ENCODE measurements around the gene CXCL14. TPM values are rescaled to one million over a fixed set of nuclear protein-coding genes. Genes with fewer than 3 reads are reported as not detected.
A peak's percentile ranks its signal among the peaks of the same experiment; 100 is the strongest.

The CXCL14 gene
- total RNA-seq, 1 donor from 2014 or later = 179 TPM

DNA sequence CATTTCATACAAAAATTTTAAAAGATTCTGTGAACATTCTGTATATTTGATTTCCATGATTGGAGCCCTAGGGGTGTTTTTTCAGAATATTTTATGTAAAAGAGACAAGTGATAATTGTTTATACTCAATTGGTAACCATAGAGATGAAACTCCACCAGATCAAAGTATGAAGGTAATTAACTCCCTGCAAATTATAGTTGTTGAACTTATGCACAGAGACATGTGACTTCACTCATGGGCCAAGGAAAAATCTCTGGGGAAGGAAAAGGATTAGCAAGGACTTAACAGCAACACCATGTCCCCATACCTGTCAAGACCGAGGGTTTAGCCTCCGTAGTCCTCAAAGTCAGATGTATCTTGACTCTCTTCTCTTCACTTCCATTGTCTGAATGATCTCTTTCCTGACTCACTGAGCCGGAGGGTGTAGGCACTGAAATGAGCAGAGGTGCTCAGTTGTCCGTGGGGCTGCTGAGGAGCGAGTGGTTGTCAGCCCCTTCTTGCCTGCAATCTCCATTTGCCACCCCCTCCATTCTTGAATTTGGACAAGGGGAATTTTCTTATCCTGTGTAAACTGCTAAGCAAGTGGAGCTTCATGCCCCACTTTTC is 17.5 kb upstream of the CXCL14 start:
- peak; percentile 64 for ATAC-seq

- no peak for ATAC-seq
Measured at GRCh38 chr5:135594416-135594960, 15.7 kb upstream of the CXCL14 start.

- ATAC-seq = no peak
Measured at GRCh38 chr5:135593886-135594285, 15.1 kb upstream of the CXCL14 start.

- no peak for ATAC-seq
Measured at GRCh38 chr5:135593141-135593540, 14.3 kb upstream of the CXCL14 start.

DNA sequence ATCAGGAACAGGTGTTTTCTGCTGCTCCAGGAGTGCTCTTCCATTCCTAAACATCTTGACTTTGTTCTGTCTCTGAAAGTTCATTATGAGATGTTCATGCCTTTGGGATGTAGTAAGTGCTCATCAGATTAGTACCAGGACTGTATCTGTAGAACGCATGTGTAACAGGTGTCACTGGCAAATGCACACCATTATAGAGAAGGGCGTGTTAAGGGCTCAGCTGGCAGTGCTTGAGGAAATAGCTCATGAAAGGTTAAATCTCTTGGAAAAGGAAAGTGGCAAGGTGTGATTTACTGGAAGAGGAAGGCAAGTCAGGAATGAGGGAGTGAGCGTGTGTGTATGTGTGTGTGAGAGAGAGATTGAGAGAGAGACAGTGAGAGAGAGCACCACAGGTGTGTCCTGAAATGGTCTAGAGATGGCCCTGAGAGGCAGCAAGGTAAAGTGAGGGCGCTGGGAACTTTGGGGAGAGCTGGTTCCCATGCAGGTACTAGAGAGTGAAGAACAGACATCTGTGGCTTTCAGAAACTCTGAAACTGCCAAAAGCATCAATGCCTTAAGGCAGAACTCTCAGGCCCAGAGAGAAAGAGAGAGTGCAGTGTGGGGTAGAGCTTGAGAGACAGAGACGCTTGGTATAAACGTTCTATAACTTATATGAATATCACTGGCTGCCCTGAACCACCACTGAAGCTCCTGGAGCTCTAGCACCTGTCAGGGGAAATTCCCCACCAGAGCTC is 13.7 kb upstream of the CXCL14 start:
- no peak for ATAC-seq

DNA sequence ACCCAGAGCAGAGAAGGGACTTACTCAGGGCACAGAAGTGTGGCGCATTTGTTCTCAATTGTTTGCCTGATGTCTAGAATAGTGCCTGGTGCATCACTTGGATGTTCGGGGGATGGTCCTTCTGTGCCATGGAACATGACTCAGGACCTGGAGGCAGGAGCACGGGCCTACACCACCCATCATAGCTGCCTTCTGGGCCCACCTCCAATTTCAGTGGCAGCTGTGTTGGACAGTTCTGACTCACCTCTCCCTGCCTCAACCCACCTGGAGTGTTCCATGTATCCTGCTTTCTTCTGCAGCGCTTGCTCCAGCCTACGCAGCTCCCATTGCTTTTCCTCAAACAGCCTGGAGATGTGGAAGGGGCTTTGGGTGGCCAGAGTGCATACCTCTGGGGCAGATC is 12.5 kb upstream of the CXCL14 start:
- peak; percentile 57 for ATAC-seq

DNA sequence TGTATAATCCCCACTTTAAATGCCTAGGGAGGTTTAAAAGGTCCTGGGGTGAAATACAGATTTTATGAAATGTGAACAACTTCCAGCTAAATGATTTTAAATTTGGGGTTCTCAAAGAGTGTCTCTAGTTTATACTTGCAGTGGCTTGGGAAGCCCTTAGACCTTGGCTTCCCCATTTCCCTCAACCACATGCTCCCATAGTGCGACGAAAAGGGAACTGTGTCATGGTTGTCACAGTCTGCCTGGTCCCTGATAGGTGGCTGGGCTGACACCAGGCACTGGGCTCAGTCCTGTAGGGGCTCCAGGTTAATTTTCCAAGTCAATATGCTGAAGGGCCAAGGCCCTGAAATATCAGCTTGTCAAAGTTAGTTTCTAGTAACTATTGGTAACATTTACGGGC is 10.4 kb upstream of the CXCL14 start:
- ATAC-seq = no peak

DNA sequence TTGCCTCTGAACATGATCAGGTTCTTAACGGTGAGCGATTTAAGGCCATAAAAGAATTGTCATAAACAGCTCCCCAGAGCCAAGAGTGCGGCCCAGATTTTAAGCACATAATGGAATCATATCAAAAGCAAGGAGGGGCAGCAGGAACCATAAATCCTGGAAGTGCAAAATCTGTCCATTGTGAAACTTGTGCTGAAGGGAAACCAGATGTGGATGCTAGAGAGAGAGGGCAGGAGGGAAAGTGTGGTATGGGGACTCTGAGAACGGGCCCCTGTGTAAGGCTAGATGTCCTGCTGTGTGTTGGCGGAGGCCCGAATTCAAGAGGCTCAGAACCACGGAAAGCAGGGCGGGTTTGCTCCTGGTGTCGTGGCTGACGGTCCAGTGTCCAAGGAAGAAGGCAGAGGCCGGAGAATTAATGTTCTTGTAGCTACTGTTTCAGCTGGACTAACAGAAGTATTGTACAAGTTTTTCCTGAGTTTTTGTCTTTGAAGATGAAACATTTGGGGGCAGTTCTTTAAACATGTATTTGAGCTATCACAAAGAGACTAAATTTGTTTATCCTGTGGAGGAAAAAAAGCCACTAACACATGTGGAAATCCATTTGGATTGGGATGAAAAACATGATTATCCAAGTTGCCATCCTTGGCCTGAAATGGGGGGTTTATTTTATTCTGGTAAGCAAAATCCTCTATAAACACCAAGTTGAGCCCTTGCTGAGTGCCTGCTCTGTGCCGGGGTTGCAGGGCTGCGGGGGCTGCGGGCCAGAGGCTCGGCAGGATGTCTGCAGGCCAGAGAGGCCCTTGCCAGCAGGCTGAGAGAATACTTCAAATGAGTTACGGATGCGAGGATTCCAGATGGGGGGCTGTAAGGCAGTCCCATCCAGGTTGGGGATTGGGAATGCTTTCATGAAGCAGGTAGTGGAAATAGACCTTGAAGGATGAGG is 9.2 kb upstream of the CXCL14 start:
- no peak for ATAC-seq

- no peak for ATAC-seq
Measured at GRCh38 chr5:135584918-135585317, 6.1 kb upstream of the CXCL14 start.

- no peak for ATAC-seq
Measured at GRCh38 chr5:135584276-135584675, 5.5 kb upstream of the CXCL14 start.

DNA sequence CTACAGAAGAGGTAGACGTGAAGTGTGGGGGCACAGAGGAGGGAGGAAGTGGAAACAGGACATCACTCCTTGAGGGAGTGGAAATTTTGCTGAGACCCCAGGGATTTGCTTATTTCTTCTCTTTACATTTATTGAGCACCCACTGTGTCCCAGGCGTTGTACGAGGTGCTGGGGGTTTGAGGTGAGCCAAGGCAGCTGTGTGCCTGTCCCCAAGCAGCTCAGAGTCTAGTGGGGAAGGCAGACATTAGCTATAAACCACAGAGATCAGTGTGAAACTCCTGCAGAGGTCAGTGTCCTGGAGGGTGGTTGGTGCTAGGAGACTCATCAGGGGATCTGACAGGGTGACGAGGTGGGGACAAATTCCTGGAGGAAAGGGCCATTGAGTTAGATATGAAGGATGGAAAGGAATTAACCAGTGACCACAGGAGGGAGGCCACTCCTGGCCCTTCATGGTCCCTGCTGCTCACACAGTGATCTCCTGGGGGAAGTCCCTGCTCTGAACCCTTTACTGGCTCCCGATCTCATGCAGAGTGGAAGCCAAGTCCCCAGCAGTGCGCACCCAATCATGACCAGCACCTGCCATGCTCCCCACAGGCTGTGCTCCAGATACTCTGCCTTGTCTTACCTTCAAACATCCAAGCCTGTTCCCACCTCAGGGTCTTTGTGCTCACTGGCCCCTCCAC is 3.4 kb upstream of the CXCL14 start:
- ATAC-seq = no peak

- no peak for ATAC-seq
Measured at GRCh38 chr5:135578305-135578684, 496 bp downstream of the CXCL14 start.

DNA sequence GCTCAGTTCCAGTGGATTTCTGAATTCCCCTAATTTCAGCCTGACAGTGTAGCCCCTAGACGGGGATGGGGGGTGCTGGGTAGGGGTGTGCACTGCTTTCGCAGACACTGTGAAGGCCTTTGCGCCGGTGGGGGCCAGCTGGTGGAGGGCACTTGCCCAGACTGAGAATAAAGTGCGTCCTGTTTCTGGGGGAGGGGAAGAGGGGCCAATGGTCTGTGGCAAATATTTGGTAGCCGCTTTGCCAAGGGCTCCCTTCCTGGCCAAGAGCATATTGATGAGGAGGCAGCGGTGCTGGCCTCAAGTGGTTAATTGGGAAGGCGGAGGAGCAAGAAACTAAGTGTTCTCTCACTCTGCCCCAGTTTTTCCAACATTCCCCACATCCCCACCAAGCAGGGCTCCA is 1.4 kb downstream of the CXCL14 start:
- no peak for ATAC-seq

- ATAC-seq = no peak
Measured at GRCh38 chr5:135576075-135576599, 2.7 kb downstream of the CXCL14 start.

DNA sequence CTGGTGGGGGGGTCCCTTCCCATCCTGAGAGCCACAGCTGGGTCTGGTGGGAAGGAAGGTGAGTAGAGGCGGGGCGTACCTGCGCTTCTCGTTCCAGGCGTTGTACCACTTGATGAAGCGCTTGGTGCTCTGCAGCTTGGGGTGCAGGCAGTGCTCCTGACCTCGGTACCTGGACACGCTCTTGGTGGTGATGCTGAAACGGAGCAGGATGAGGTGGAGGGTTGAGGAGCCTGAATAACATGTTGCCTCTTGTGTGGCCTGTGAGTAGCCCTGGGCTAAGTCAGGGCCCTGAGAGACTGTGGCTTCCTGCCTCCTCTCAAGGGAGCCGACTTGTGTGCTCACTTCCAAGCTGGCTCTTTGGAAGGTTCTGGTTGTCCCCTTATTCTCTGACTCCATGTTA is 4.3 kb downstream of the CXCL14 start:
- ATAC-seq = peak; percentile 13

DNA sequence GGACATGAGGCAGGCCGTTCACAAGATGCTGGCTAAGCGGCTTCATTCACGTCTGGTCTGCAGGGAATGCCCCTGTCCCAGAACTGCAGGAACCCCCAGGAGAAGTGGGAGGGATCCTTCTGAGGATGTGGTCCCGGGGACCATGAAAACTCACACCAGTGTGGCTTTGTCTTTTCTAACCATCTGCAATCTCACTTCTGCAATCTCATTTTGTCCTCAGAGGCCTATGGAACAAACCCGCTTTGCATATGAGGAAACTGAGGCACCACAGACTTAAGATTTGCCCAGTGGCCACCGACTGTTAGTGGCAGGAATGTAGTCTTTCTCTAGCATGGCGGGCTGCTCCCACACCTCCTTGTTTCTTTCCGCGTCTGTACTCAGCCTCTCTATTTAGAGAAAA is 6.9 kb downstream of the CXCL14 start:
- no peak for ATAC-seq

GRCh38 chr5:135571066-135571609 is 7.7 kb downstream of the CXCL14 start:
- no peak for ATAC-seq

- no peak for ATAC-seq
Measured at GRCh38 chr5:135570453-135570764, 8.4 kb downstream of the CXCL14 start.

- ATAC-seq = peak; percentile 15
Measured at GRCh38 chr5:135569755-135570452, 8.9 kb downstream of the CXCL14 start.

GRCh38 chr5:135568923-135569360 is 9.8 kb downstream of the CXCL14 start:
- peak; percentile 95 for ATAC-seq

DNA sequence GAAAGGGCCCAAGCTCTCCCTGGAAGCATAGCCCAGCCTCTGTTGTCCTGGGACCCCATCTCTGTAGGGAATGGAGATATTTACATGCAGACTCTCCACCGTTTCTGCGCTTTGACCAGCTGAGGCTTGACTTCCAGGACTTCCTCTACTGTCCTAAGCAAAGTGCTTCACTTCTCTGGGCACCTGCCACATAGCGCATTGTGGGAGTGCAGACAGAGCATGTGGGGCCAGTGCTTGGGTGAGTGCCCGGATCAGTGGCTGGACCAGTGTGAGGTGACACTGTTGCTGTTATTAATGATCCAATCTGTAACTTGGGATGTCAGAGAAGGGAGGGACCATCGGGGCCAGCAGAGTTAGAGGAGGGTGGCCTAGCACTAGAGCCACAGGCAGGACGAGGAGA is 10.5 kb downstream of the CXCL14 start:
- ATAC-seq = peak; percentile 13

All from esophagus mucosa (tissue), 1 donor.